ENCODE results near the gene HOMER3. TPM values are rescaled to one million over a fixed set of nuclear protein-coding genes. Genes with fewer than 3 reads are reported as not detected.
A peak's percentile ranks its signal among the peaks of the same experiment; 100 is the strongest.

HOMER3 gene
- total and polyA plus RNA-seq, 10 of the 15 experiments (the other 5 are each of a cell fraction or from before 2014, with no cell fraction given): 0.18 to 10.6 (median 0.50) TPM; not detected in 2

DNA sequence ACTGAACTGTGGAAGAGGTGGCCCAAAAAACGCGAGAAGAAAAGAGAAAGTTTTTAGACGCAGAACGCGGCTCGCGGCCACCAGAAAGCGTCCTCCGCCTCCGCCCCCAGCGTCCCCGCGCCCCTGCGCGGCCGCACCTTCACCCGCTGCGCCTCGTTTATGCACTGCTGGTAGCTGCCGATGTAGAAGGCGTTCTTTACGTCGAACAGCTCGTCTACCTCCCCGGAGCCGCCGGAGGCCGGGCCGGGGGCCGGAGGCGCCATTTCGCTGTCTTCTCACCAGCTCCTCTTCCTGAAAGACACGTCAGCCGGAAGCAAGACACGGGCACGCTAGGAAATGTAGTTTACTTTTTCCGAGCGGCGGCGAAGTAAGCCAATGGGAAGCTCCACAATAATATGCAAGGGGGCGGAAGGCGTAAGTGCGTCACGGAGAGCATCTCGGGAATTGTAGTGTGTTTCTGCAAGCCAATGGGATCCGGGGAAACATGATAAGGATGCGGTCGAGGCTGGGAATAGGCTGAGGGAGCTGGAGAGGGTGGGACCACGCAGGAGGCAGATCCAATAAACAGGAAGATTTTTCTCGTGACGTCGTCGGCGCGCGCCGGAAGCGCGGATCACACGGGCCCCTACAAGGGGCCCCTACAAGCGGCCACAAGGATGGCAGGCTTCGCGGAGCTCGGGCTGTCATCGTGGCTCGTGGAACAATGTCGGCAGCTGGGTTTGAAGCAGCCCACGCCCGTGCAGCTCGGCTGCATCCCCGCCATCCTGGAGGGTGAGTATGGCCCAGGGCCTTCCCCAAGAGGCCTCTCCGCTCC lies 21.7 kb downstream of the HOMER3 start, which contains the start of the genes COPE and DDX49 (continued):
- TF ChIP-seq ZNF217 (IDR thresholded peaks at IDR 0.05) (no peak), ZBED1 (IDR thresholded peaks at IDR 0.05; ENCODE audit: borderline replicate concordance) (no peak), ZNF622 (IDR thresholded peaks at IDR 0.05) (no peak), BACH1 (IDR thresholded peaks at IDR 0.05; ENCODE audit: borderline replicate concordance) (peak; percentile 64), MYC (IDR thresholded peaks at IDR 0.05; ENCODE audit: insufficient read depth, insufficient read length, insufficient replicate concordance, low read length, severe bottlenecking) (no peak), NR2C1 (IDR thresholded peaks at IDR 0.05) (peak; percentile 49; the same call in 1 of the 2 replicates), WRNIP1 (IDR thresholded peaks at IDR 0.05; ENCODE audit: borderline replicate concordance, low read depth, low read length) (no peak), POU2F2 (IDR thresholded peaks at IDR 0.05; ENCODE audit: borderline replicate concordance, low read depth, low read length) (peak; percentile 90; the same call in 2 of the 3 replicates), HDAC6 (IDR thresholded peaks at IDR 0.05; ENCODE audit: unreplicated experiment) (no peak), YY1 (IDR thresholded peaks at IDR 0.05; ENCODE audit: low read depth, low read length) (peak; percentile 94), NFYA (IDR thresholded peaks at IDR 0.05; ENCODE audit: borderline replicate concordance, low read depth, low read length) (peak; percentile 45; the same call in 1 of the 2 replicates), PML (IDR thresholded peaks at IDR 0.05; ENCODE audit: low read length) (peak; percentile 94), SMC3 (IDR thresholded peaks at IDR 0.05; ENCODE audit: borderline replicate concordance, low read length) (no peak), EED (IDR thresholded peaks at IDR 0.05; ENCODE audit: low read depth) (0 out of 2 replicates have a peak, but pooled peaks have one; percentile 24), RAD51 (IDR thresholded peaks at IDR 0.05) (peak; percentile 22; the same call in 1 of the 2 replicates), TARDBP (IDR thresholded peaks at IDR 0.05; ENCODE audit: borderline replicate concordance) (peak; percentile 75; the same call in 1 of the 2 replicates), PAX8 (IDR thresholded peaks at IDR 0.05) (no peak), HDAC2 (IDR thresholded peaks at IDR 0.05) (peak; percentile 59; the same call in 1 of the 2 replicates), BRCA1 (IDR thresholded peaks at IDR 0.05; ENCODE audit: low read depth, low read length) (0 out of 2 replicates have a peak, but pooled peaks have one; percentile 24)
- TF ChIP-seq, protein P1, sequence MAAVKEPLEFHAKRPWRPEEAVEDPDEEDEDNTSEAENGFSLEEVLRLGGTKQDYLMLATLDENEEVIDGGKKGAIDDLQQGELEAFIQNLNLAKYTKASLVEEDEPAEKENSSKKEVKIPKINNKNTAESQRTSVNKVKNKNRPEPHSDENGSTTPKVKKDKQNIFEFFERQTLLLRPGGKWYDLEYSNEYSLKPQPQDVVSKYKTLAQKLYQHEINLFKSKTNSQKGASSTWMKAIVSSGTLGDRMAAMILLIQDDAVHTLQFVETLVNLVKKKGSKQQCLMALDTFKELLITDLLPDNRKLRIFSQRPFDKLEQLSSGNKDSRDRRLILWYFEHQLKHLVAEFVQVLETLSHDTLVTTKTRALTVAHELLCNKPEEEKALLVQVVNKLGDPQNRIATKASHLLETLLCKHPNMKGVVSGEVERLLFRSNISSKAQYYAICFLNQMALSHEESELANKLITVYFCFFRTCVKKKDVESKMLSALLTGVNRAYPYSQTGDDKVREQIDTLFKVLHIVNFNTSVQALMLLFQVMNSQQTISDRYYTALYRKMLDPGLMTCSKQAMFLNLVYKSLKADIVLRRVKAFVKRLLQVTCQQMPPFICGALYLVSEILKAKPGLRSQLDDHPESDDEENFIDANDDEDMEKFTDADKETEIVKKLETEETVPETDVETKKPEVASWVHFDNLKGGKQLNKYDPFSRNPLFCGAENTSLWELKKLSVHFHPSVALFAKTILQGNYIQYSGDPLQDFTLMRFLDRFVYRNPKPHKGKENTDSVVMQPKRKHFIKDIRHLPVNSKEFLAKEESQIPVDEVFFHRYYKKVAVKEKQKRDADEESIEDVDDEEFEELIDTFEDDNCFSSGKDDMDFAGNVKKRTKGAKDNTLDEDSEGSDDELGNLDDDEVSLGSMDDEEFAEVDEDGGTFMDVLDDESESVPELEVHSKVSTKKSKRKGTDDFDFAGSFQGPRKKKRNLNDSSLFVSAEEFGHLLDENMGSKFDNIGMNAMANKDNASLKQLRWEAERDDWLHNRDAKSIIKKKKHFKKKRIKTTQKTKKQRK (IDR thresholded peaks at IDR 0.05; ENCODE audit: low read depth, low read length): peak; percentile 76; the same call in 1 of the 2 replicates
- TF ChIP-seq, protein P2, sequence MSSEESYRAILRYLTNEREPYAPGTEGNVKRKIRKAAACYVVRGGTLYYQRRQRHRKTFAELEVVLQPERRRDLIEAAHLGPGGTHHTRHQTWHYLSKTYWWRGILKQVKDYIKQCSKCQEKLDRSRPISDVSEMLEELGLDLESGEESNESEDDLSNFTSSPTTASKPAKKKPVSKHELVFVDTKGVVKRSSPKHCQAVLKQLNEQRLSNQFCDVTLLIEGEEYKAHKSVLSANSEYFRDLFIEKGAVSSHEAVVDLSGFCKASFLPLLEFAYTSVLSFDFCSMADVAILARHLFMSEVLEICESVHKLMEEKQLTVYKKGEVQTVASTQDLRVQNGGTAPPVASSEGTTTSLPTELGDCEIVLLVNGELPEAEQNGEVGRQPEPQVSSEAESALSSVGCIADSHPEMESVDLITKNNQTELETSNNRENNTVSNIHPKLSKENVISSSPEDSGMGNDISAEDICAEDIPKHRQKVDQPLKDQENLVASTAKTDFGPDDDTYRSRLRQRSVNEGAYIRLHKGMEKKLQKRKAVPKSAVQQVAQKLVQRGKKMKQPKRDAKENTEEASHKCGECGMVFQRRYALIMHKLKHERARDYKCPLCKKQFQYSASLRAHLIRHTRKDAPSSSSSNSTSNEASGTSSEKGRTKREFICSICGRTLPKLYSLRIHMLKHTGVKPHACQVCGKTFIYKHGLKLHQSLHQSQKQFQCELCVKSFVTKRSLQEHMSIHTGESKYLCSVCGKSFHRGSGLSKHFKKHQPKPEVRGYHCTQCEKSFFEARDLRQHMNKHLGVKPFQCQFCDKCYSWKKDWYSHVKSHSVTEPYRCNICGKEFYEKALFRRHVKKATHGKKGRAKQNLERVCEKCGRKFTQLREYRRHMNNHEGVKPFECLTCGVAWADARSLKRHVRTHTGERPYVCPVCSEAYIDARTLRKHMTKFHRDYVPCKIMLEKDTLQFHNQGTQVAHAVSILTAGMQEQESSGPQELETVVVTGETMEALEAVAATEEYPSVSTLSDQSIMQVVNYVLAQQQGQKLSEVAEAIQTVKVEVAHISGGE (CRISPR knock-in tag; IDR thresholded peaks at IDR 0.05): no peak
- TF ChIP-seq, protein P3, sequence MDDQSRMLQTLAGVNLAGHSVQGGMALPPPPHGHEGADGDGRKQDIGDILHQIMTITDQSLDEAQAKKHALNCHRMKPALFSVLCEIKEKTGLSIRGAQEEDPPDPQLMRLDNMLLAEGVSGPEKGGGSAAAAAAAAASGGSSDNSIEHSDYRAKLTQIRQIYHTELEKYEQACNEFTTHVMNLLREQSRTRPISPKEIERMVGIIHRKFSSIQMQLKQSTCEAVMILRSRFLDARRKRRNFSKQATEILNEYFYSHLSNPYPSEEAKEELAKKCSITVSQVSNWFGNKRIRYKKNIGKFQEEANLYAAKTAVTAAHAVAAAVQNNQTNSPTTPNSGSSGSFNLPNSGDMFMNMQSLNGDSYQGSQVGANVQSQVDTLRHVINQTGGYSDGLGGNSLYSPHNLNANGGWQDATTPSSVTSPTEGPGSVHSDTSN (IDR thresholded peaks at IDR 0.05; ENCODE audit: insufficient replicate concordance, low read depth, low read length): peak; percentile 95

Measured in GM12878 (cell line).